ENCODE data around the gene CHDH.

Gene CHDH

DNA sequence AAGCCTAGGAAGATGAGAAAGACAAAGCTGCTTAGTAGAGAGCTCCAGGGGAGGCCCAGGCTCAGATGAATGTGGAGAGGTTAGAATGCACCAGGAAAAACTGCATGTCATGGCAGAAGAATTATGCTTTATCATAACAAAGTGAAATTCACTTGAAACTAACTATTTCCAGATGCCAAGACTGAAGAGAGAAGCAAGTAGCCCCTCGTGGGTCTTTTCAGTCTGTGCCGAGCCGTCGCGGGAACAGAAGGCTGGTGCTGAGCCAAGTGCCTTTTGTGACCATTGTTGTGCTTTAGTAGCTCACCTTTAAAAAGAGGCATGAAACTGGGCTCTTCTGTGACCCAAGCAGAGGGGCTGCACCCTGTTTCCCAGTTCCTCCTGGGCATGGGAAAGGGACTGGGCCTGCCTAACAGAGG is 73.2 kb downstream of the CHDH start:
- Histone ChIP-seq H3K27me3 (ENCODE audit: insufficient read depth, low read length) (peaks cover 6% of the 10 kb centered on the region; the same call in 1 of the 2 replicates), H3K9ac (ENCODE audit: low read length) (no peak overlapping the region), H3K9me3 (ENCODE audit: low read length) (no peaks in the 10 kb centered on the region), H3K4me2 (ENCODE audit: low read length) (no peak overlapping the region), H2AFZ (ENCODE audit: low read length) (no peak overlapping the region), H3F3A (ENCODE audit: insufficient read depth, low read length) (no peaks in the 10 kb centered on the region), H4K20me1 (ENCODE audit: insufficient read depth, low read length) (no peaks in the 10 kb centered on the region), H3K27ac (ENCODE audit: low read depth, low read length, poor library complexity, severe bottlenecking) (no peak overlapping the region), H3K4me3 (ENCODE audit: low read depth, low read length, poor library complexity, severe bottlenecking) (no peak overlapping the region), H3K79me2 (ENCODE audit: insufficient read depth, low read length) (no peaks in the 10 kb centered on the region), H3K36me3 (ENCODE audit: insufficient read depth, low read length) (no peaks in the 10 kb centered on the region), H3K9me2 (ENCODE audit: low read depth, low read length) (no peaks in the 10 kb centered on the region), H3K4me1 (ENCODE audit: insufficient read depth, low read length, severe bottlenecking) (no peaks in the 10 kb centered on the region)
- TF ChIP-seq, protein P1, sequence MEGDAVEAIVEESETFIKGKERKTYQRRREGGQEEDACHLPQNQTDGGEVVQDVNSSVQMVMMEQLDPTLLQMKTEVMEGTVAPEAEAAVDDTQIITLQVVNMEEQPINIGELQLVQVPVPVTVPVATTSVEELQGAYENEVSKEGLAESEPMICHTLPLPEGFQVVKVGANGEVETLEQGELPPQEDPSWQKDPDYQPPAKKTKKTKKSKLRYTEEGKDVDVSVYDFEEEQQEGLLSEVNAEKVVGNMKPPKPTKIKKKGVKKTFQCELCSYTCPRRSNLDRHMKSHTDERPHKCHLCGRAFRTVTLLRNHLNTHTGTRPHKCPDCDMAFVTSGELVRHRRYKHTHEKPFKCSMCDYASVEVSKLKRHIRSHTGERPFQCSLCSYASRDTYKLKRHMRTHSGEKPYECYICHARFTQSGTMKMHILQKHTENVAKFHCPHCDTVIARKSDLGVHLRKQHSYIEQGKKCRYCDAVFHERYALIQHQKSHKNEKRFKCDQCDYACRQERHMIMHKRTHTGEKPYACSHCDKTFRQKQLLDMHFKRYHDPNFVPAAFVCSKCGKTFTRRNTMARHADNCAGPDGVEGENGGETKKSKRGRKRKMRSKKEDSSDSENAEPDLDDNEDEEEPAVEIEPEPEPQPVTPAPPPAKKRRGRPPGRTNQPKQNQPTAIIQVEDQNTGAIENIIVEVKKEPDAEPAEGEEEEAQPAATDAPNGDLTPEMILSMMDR (IDR thresholded peaks at IDR 0.05; ENCODE audit: low read length), result no peak
- no peak for TF ChIP-seq EZH2 (IDR thresholded peaks at IDR 0.05; ENCODE audit: borderline replicate concordance, low read length)

DNA sequence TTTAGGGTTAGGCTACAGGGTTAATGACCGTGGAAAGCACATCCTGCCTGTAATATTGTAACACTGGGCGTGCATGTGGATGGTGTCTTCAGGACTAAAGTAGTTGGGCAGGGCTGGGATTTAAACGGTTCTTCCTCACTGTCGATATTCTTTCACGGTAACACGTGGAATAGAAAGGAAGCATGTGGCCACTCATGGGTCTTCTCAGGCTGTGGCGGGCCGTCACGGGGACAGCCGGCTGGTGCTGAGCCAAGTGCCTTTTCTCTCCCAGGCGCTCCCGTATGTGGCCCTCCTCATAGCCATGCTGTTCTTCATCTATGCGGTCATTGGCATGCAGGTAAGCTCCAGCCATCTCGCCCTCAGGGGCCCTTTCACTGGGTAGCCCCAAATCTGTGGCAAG is 73.7 kb downstream of the CHDH start:
- no peak overlapping the region for H3K27ac ChIP-seq (ENCODE audit: low read depth, low read length, poor library complexity, severe bottlenecking)

DNA sequence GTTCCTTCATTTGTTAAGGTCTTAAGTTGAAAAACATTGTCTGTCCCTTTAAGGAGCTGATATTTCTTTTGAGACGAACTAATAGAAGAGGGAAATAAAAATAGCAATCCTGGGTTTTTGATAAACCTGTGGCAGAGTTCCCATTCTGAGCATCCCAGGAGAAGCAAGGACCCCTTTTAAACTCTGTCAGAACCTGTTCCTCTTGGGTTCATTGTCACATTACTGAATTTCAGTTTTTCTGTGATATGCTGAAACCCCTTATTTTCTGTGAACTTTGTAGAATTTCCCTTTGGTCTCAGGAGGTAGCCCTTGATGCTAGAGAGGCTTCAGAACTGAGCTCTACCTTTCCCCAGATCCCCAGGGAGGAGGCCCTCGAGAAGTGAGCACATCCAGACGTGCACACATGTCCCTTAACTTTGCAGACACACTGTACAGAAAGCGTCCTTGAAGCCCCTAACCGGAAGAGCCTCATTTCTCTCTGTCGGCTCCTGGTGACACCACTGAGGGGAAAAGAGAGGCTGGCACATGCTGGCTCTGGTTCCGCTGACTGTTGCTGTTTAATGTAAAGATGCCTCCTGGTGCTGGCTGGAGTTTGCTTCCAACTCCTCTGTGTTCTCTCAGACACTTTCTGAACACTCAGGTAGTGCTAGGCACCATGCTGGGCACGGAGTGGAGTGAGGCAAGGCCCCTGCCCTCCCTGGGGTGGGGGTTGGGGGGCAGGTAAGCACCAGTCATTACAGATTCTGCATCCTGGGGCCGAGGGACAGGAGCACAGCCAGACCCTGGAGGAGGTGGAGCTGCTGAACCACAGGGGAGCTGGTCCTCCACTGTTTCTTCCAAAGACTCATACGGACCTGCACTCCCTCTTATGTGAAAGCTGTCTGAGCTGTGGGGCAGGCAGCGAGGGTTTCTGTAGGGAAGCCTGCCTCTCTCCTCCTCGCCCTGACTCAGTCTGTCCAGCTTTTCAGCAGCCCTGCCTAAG is 77.5 kb downstream of the CHDH start:
- no peak for TF ChIP-seq EZH2 (IDR thresholded peaks at IDR 0.05; ENCODE audit: borderline replicate concordance, low read length)
- TF ChIP-seq, protein P1 (IDR thresholded peaks at IDR 0.05; ENCODE audit: low read length), result no peak
- H3K9ac ChIP-seq (ENCODE audit: low read length), result no peak overlapping the region
- H3K9me3 ChIP-seq (ENCODE audit: low read length), result no peaks in the 10 kb centered on the region
- no peak overlapping the region for H3K27ac ChIP-seq (ENCODE audit: low read depth, low read length, poor library complexity, severe bottlenecking)
- H3K27me3 ChIP-seq (ENCODE audit: insufficient read depth, low read length), result no peaks in the 10 kb centered on the region; the same call in 1 of the 2 replicates
- H3K9me2 ChIP-seq (ENCODE audit: low read depth, low read length), result no peaks in the 10 kb centered on the region
- H4K20me1 ChIP-seq (ENCODE audit: insufficient read depth, low read length), result no peaks in the 10 kb centered on the region
- H3K79me2 ChIP-seq (ENCODE audit: insufficient read depth, low read length), result no peaks in the 10 kb centered on the region
- no peak overlapping the region for H3K4me2 ChIP-seq (ENCODE audit: low read length)
- H3F3A ChIP-seq (ENCODE audit: insufficient read depth, low read length), result no peaks in the 10 kb centered on the region
- H3K4me3 ChIP-seq (ENCODE audit: low read depth, low read length, poor library complexity, severe bottlenecking), result no peak overlapping the region
- no peak overlapping the region for H2AFZ ChIP-seq (ENCODE audit: low read length)
- H3K36me3 ChIP-seq (ENCODE audit: insufficient read depth, low read length), result no peaks in the 10 kb centered on the region
- no peaks in the 10 kb centered on the region for H3K4me1 ChIP-seq (ENCODE audit: insufficient read depth, low read length, severe bottlenecking)

More for the DNA sequence above, 73.7 kb downstream of the CHDH start:
- no peak overlapping the region for H3K4me3 ChIP-seq (ENCODE audit: low read depth, low read length, poor library complexity, severe bottlenecking)
- TF ChIP-seq, protein P1 (IDR thresholded peaks at IDR 0.05; ENCODE audit: low read length), result no peak
- TF ChIP-seq EZH2 (IDR thresholded peaks at IDR 0.05; ENCODE audit: borderline replicate concordance, low read length), result no peak
- H3K27me3 ChIP-seq (ENCODE audit: insufficient read depth, low read length), result peaks cover 6% of the 10 kb centered on the region; the same call in 1 of the 2 replicates
- no peak overlapping the region for H2AFZ ChIP-seq (ENCODE audit: low read length)
- H3K36me3 ChIP-seq (ENCODE audit: insufficient read depth, low read length), result no peaks in the 10 kb centered on the region
- H3F3A ChIP-seq (ENCODE audit: insufficient read depth, low read length), result no peaks in the 10 kb centered on the region
- H3K9me3 ChIP-seq (ENCODE audit: low read length), result no peaks in the 10 kb centered on the region
- no peak overlapping the region for H3K4me2 ChIP-seq (ENCODE audit: low read length)
- H3K9ac ChIP-seq (ENCODE audit: low read length), result no peak overlapping the region
- no peaks in the 10 kb centered on the region for H3K9me2 ChIP-seq (ENCODE audit: low read depth, low read length)
- H3K4me1 ChIP-seq (ENCODE audit: insufficient read depth, low read length, severe bottlenecking), result no peaks in the 10 kb centered on the region
- H3K79me2 ChIP-seq (ENCODE audit: insufficient read depth, low read length), result no peaks in the 10 kb centered on the region
- H4K20me1 ChIP-seq (ENCODE audit: insufficient read depth, low read length), result no peaks in the 10 kb centered on the region
